ENCODE measurements around the gene NEB. TPM values are rescaled to one million over a fixed set of nuclear protein-coding genes. Genes with fewer than 3 reads are reported as not detected.

The NEB gene
- total and polyA plus RNA-seq, 2 of the 13 experiments (the other 11 are each of a cell fraction or from before 2014, with no cell fraction given) = 0.21 to 0.24 TPM

DNA sequence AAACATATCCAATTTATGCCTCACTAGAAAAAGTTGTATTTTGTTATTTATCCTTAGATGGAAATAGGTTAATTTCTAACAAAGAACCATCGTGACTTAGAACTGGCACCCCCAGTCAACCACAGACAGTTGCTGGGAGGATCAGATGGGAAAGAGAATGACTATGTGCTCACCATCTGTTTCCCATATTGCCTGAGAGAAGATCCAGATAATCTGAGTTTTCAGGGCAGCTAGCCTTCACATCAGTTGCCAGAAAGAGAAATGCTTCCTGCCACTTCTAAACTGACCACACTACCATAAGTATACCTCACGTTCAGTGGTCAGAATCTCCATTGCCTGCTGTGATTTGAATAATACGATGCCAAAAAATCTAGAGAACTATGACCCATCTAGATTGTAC, 28.4 kb upstream of the NEB start (continued):
- TF ChIP-seq, protein P1, sequence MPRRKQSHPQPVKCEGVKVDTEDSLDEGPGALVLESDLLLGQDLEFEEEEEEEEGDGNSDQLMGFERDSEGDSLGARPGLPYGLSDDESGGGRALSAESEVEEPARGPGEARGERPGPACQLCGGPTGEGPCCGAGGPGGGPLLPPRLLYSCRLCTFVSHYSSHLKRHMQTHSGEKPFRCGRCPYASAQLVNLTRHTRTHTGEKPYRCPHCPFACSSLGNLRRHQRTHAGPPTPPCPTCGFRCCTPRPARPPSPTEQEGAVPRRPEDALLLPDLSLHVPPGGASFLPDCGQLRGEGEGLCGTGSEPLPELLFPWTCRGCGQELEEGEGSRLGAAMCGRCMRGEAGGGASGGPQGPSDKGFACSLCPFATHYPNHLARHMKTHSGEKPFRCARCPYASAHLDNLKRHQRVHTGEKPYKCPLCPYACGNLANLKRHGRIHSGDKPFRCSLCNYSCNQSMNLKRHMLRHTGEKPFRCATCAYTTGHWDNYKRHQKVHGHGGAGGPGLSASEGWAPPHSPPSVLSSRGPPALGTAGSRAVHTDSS (CRISPR knock-in tag; conservative IDR thresholded peaks at IDR 0.05) = no peak
- TF ChIP-seq, protein P2, sequence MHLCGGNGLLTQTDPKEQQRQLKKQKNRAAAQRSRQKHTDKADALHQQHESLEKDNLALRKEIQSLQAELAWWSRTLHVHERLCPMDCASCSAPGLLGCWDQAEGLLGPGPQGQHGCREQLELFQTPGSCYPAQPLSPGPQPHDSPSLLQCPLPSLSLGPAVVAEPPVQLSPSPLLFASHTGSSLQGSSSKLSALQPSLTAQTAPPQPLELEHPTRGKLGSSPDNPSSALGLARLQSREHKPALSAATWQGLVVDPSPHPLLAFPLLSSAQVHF (CRISPR knock-in tag; IDR thresholded peaks at IDR 0.05) = no peak
- TF ChIP-seq, protein P3, sequence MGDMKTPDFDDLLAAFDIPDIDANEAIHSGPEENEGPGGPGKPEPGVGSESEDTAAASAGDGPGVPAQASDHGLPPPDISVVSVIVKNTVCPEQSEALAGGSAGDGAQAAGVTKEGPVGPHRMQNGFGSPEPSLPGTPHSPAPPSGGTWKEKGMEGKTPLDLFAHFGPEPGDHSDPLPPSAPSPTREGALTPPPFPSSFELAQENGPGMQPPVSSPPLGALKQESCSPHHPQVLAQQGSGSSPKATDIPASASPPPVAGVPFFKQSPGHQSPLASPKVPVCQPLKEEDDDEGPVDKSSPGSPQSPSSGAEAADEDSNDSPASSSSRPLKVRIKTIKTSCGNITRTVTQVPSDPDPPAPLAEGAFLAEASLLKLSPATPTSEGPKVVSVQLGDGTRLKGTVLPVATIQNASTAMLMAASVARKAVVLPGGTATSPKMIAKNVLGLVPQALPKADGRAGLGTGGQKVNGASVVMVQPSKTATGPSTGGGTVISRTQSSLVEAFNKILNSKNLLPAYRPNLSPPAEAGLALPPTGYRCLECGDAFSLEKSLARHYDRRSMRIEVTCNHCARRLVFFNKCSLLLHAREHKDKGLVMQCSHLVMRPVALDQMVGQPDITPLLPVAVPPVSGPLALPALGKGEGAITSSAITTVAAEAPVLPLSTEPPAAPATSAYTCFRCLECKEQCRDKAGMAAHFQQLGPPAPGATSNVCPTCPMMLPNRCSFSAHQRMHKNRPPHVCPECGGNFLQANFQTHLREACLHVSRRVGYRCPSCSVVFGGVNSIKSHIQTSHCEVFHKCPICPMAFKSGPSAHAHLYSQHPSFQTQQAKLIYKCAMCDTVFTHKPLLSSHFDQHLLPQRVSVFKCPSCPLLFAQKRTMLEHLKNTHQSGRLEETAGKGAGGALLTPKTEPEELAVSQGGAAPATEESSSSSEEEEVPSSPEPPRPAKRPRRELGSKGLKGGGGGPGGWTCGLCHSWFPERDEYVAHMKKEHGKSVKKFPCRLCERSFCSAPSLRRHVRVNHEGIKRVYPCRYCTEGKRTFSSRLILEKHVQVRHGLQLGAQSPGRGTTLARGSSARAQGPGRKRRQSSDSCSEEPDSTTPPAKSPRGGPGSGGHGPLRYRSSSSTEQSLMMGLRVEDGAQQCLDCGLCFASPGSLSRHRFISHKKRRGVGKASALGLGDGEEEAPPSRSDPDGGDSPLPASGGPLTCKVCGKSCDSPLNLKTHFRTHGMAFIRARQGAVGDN (CRISPR knock-in tag; IDR thresholded peaks at IDR 0.05) = no peak
- TF ChIP-seq ZNF878 (CRISPR knock-in tag; IDR thresholded peaks at IDR 0.05) = no peak

DNA sequence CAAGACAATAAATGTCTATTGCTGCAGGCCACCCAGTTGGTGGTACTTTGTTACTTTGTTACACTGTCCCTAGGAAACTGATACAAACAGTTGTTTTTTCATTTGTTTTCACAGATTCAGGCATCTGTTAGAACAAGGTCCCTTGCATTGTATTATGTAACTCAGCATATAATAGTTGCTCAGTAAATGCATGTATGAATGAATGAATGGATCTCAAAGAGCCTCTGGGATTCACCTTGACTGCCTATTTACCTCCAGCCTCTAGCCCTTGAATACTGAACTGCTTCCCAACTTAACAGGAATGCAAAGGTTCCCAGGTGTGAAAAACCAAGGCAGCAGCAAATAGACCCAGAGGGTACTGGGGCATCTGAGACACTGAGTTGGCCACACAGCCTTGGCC, 27.4 kb upstream of the NEB start:
- BruUV-seq (replicated peaks) = no TSS peak
- H3K9ac ChIP-seq (ENCODE audit: insufficient read depth, low read depth, low read length) = no peak overlapping the region
- no peak for ATAC-seq
- intact Hi-C loops (cut with micrococcal nuclease; ENCODE audit: unreplicated experiment) (loop anchor here (2.0 kb wide), 1 partner anchor 35 kb away; no protein-coding TSS in a partner anchor), in situ Hi-C loops (cut with HindIII; ENCODE audit: extremely low pct_ligation_motif_present, low pct_unique_long_range_greater_than_20kb) (no loop called here)
- no peak overlapping the region for H3K27ac ChIP-seq (ENCODE audit: extremely low read length, insufficient read depth, low read length)
- no peak overlapping the region for H3K4me3 ChIP-seq (replicated peaks in 1 of 3; ENCODE audit: insufficient read depth in 1 of 3, low read depth in 2 of 3, low read length in 3 of 3)
- no peak for DNase-seq (ENCODE audit: low spot score)
- H3K4me2 ChIP-seq (ENCODE audit: low read depth, low read length) = no peak overlapping the region
- peaks cover 52% of the 10 kb centered on the region for H3K4me1 ChIP-seq (ENCODE audit: insufficient read depth, low read length)
- FAIRE-seq = no peak
- no peak overlapping the region for H2AFZ ChIP-seq (ENCODE audit: low read length)
- TF ChIP-seq ZNF782 (CRISPR knock-in tag; IDR thresholded peaks at IDR 0.05; ENCODE audit: borderline replicate concordance) (no peak), ZNF24 (IDR thresholded peaks at IDR 0.05) (peak; percentile 78), KDM2A (CRISPR knock-in tag; IDR thresholded peaks at IDR 0.05; ENCODE audit: borderline replicate concordance, low read depth) (no peak), SMAD1 (CRISPR knock-in tag; IDR thresholded peaks at IDR 0.05; ENCODE audit: borderline replicate concordance, low read depth) (no peak)
- TF ChIP-seq, protein P4, sequence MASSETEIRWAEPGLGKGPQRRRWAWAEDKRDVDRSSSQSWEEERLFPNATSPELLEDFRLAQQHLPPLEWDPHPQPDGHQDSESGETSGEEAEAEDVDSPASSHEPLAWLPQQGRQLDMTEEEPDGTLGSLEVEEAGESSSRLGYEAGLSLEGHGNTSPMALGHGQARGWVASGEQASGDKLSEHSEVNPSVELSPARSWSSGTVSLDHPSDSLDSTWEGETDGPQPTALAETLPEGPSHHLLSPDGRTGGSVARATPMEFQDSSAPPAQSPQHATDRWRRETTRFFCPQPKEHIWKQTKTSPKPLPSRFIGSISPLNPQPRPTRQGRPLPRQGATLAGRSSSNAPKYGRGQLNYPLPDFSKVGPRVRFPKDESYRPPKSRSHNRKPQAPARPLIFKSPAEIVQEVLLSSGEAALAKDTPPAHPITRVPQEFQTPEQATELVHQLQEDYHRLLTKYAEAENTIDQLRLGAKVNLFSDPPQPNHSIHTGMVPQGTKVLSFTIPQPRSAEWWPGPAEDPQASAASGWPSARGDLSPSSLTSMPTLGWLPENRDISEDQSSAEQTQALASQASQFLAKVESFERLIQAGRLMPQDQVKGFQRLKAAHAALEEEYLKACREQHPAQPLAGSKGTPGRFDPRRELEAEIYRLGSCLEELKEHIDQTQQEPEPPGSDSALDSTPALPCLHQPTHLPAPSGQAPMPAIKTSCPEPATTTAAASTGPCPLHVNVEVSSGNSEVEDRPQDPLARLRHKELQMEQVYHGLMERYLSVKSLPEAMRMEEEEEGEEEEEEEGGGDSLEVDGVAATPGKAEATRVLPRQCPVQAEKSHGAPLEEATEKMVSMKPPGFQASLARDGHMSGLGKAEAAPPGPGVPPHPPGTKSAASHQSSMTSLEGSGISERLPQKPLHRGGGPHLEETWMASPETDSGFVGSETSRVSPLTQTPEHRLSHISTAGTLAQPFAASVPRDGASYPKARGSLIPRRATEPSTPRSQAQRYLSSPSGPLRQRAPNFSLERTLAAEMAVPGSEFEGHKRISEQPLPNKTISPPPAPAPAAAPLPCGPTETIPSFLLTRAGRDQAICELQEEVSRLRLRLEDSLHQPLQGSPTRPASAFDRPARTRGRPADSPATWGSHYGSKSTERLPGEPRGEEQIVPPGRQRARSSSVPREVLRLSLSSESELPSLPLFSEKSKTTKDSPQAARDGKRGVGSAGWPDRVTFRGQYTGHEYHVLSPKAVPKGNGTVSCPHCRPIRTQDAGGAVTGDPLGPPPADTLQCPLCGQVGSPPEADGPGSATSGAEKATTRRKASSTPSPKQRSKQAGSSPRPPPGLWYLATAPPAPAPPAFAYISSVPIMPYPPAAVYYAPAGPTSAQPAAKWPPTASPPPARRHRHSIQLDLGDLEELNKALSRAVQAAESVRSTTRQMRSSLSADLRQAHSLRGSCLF (CRISPR knock-in tag; IDR thresholded peaks at IDR 0.05; ENCODE audit: borderline replicate concordance) = no peak
- no peaks in the 10 kb centered on the region for H3K79me2 ChIP-seq (ENCODE audit: insufficient read depth, low read length)
- ChIA-PET POLR2A (no interaction called here), CTCF (ENCODE audit: low intra/inter-chr PET ratio, low total read pairs) (no interaction called here)
- H3K9me3 ChIP-seq (ENCODE audit: low read length) = no peaks in the 10 kb centered on the region
- no peaks in the 10 kb centered on the region for H4K20me1 ChIP-seq (ENCODE audit: insufficient read depth, low read length)
- H3K27me3 ChIP-seq (ENCODE audit: control insufficient read depth in 1 of 2, insufficient read depth in 2 of 2, low read length in 2 of 2) = no peaks in the 10 kb centered on the region
- H3K36me3 ChIP-seq (replicated peaks in 1 of 2; ENCODE audit: control insufficient read depth in 1 of 2, insufficient read depth in 2 of 2, low read length in 2 of 2) = no peaks in the 10 kb centered on the region
